ENCODE measurements around the gene HDAC4.

Gene HDAC4

DNA sequence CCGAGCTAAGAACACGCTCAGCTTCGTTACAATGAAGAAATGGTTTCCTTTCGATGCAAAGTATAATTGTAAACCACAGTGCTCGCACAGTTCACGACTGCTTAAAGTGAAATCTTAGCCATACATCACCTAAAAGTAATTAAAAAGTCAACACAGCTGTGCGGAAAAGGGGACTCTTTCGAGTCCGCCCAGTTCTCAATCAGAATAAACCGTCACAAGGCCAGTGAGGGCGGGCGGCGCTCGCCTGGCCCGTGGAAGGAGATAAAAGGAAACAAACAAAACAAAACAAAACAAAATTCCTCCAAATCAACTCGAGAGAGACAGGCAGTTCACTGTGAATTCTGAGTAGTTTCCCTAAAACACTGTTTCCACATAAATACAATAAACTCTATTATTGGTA lies 352.1 kb downstream of the HDAC4 start:
- H3K27ac ChIP-seq (replicated peaks): no peak overlapping the region
- no peaks in the 10 kb centered on the region for H3K27me3 ChIP-seq (ENCODE audit: insufficient read depth, poor library complexity, severe bottlenecking)
- no peak overlapping the region for H3K4me3 ChIP-seq (replicated peaks; ENCODE audit: insufficient read depth, low read length)
- no peak for TF ChIP-seq POLR2AphosphoS5 (IDR thresholded peaks at IDR 0.05; ENCODE audit: low read depth)
- TF ChIP-seq GABPA (IDR thresholded peaks at IDR 0.05; ENCODE audit: low read depth): no peak
- TF ChIP-seq, protein P1, sequence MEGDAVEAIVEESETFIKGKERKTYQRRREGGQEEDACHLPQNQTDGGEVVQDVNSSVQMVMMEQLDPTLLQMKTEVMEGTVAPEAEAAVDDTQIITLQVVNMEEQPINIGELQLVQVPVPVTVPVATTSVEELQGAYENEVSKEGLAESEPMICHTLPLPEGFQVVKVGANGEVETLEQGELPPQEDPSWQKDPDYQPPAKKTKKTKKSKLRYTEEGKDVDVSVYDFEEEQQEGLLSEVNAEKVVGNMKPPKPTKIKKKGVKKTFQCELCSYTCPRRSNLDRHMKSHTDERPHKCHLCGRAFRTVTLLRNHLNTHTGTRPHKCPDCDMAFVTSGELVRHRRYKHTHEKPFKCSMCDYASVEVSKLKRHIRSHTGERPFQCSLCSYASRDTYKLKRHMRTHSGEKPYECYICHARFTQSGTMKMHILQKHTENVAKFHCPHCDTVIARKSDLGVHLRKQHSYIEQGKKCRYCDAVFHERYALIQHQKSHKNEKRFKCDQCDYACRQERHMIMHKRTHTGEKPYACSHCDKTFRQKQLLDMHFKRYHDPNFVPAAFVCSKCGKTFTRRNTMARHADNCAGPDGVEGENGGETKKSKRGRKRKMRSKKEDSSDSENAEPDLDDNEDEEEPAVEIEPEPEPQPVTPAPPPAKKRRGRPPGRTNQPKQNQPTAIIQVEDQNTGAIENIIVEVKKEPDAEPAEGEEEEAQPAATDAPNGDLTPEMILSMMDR (IDR thresholded peaks at IDR 0.05; ENCODE audit: insufficient read depth, low read length): no peak
- TF ChIP-seq SPI1 (IDR thresholded peaks at IDR 0.05; ENCODE audit: borderline replicate concordance, low read depth): no peak
- TF ChIP-seq, protein P2, sequence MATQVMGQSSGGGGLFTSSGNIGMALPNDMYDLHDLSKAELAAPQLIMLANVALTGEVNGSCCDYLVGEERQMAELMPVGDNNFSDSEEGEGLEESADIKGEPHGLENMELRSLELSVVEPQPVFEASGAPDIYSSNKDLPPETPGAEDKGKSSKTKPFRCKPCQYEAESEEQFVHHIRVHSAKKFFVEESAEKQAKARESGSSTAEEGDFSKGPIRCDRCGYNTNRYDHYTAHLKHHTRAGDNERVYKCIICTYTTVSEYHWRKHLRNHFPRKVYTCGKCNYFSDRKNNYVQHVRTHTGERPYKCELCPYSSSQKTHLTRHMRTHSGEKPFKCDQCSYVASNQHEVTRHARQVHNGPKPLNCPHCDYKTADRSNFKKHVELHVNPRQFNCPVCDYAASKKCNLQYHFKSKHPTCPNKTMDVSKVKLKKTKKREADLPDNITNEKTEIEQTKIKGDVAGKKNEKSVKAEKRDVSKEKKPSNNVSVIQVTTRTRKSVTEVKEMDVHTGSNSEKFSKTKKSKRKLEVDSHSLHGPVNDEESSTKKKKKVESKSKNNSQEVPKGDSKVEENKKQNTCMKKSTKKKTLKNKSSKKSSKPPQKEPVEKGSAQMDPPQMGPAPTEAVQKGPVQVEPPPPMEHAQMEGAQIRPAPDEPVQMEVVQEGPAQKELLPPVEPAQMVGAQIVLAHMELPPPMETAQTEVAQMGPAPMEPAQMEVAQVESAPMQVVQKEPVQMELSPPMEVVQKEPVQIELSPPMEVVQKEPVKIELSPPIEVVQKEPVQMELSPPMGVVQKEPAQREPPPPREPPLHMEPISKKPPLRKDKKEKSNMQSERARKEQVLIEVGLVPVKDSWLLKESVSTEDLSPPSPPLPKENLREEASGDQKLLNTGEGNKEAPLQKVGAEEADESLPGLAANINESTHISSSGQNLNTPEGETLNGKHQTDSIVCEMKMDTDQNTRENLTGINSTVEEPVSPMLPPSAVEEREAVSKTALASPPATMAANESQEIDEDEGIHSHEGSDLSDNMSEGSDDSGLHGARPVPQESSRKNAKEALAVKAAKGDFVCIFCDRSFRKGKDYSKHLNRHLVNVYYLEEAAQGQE (IDR thresholded peaks at IDR 0.05; ENCODE audit: insufficient replicate concordance, low read depth): no peak
- DNase-seq (ENCODE audit: low read depth in 1 of 2, low spot score in 1 of 2): no peak

DNA sequence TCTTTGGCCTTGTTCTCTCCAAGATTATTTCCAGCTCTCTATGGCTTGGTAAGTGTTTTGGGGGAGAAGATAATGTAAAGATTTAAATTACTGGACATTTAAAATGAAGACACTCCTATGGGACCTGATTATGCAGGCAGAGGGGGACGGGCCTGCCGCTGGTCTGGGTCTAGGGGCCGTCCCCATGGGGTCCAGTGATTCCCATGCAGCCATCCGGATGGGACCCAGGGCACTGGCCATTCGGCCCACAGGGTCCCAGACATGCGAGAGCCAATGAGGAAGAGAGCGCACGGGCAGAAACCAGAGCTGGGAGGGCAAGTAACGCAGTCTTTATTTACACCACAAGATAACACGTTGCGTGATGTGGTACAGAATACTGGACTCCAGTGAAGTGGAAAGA lies 353.0 kb downstream of the HDAC4 start:
- Histone ChIP-seq H3K27ac (replicated peaks) (no peak overlapping the region), H3K4me3 (replicated peaks; ENCODE audit: insufficient read depth, low read length) (no peak overlapping the region), H3K27me3 (ENCODE audit: insufficient read depth, poor library complexity, severe bottlenecking) (no peaks in the 10 kb centered on the region)
- no peak for DNase-seq (ENCODE audit: low read depth in 1 of 2, low spot score in 1 of 2)
- no peak for TF ChIP-seq POLR2AphosphoS5 (IDR thresholded peaks at IDR 0.05; ENCODE audit: low read depth)
- TF ChIP-seq, protein P2 (IDR thresholded peaks at IDR 0.05; ENCODE audit: insufficient replicate concordance, low read depth): no peak
- TF ChIP-seq GABPA (IDR thresholded peaks at IDR 0.05; ENCODE audit: low read depth): no peak
- TF ChIP-seq SPI1 (IDR thresholded peaks at IDR 0.05; ENCODE audit: borderline replicate concordance, low read depth): no peak
- TF ChIP-seq, protein P1 (IDR thresholded peaks at IDR 0.05; ENCODE audit: insufficient read depth, low read length): no peak

DNA sequence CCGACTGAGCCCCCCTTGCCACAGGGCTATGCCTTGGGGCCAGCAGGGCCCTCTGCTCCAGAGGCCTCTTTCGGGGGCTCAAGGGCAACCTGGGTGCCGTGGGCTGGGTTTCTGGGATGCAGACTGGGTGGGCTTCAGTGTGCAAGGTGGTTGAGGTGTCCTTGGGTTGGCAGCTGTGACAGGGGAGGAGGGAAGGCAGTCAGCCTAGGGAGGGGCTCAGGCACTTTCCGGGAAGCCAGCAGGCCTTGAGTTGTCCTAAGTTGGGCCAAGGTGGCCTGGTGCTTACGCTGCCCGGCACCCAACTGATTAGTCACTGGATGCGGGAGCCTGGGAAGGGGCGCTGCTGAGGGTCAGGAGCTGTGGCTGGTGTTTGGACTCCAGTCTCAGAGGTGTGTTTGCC lies 353.4 kb downstream of the HDAC4 start:
- no peak overlapping the region for H3K27ac ChIP-seq (replicated peaks)
- H3K27me3 ChIP-seq (ENCODE audit: insufficient read depth, poor library complexity, severe bottlenecking): no peaks in the 10 kb centered on the region
- no peak overlapping the region for H3K4me3 ChIP-seq (replicated peaks; ENCODE audit: insufficient read depth, low read length)
- no peak for DNase-seq (ENCODE audit: low read depth in 1 of 2, low spot score in 1 of 2)
- no peak for TF ChIP-seq POLR2AphosphoS5 (IDR thresholded peaks at IDR 0.05; ENCODE audit: low read depth)
- no peak for TF ChIP-seq GABPA (IDR thresholded peaks at IDR 0.05; ENCODE audit: low read depth)
- TF ChIP-seq, protein P1 (IDR thresholded peaks at IDR 0.05; ENCODE audit: insufficient read depth, low read length): no peak
- no peak for TF ChIP-seq SPI1 (IDR thresholded peaks at IDR 0.05; ENCODE audit: borderline replicate concordance, low read depth)
- TF ChIP-seq, protein P2 (IDR thresholded peaks at IDR 0.05; ENCODE audit: insufficient replicate concordance, low read depth): no peak

All from HL-60 (cell line).